Stimulated activated CD4-positive, alpha-beta T cell treated with anti-CD3 and anti-CD28 coated beads, TNF-alpha, amount 100 ng/mL, for 24 hours (primary cell): ENCODE results near the gene RCE1.

Source experiments
- DNase-seq, 3 experiments: peaks; one replicate each; pipeline ENCODE4 v3.0.0-alpha.2; 2020; ENCODE audit warnings: low read depth in 3 of 3

The RCE1 gene

DNA sequence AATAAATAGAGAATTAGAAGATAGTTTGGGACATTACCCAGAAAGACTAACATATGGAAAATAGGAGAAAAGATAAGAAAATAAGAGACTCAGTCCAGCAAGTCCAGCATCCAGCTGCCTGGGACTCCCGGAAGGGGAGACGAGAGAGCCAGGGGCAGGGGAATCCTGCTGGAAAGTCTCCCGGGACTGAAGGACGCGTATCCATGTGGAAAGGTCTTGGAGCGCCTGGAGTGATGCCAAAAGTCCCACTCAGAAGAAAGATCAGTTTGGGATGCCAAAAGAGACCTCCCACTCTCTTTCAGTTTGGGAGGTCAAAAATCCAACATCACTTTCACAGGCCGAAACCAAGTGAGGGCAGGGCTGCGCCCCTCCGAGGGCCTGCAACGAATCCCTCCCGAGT, 44.3 kb downstream of the RCE1 start:
- DNase-seq: no peak

DNA sequence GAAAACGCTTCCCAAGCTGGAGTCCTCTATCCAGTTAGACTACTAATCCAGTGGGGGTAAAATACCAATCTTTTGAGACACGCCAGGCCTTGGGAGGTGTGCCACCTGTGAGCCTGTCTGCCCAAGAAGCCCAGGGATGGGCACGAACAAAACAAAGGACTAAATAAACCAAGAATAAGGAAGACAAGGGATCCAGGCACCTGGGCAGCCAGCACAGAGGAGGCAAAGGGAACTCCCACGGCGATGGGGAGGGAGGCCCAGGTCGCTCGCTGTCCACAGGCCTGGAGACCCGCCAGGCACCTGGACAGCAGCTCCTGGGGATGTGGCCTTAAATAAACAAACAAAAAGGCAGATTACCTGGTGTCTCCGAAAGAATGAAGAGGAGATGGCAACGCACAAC, 45.0 kb downstream of the RCE1 start:
- DNase-seq: no peak

DNA sequence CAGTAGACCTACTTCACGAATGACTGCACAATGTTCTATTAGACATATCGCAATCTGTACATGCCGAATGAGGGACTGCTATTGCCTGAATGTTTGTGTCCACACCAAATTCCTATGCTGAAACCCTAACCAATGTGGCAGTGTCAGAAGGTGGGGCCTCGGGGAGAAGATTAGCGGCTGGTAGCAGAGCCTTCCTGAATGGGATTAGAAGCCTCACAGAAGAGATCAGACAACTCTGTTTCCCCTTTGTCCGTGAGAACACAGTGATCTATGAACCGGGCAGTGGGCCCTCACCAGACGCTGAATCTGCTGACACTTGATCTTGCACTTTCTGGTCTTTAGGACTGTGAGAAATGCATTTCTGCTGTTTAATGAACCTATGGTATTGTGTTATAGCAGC, 46.7 kb downstream of the RCE1 start:
- no peak for DNase-seq

GRCh38 chr11:66891851-66892660, 48.8 kb downstream of the RCE1 start:
- DNase-seq: peak; percentile 24 to 66 (median 33)

- DNase-seq: no peak
Measured at GRCh38 chr11:66892911-66893310, 49.7 kb downstream of the RCE1 start.

GRCh38 chr11:66894141-66894540, 50.9 kb downstream of the RCE1 start:
- DNase-seq: no peak
